Urinary bladder (tissue), 4 donors: Measurements from ENCODE around the gene PRKCH. TPM values are rescaled to one million over a fixed set of nuclear protein-coding genes. Genes with fewer than 3 reads are reported as not detected.
"Not testable (repeated sequence)": the region's sequence is repeated elsewhere in the genome, so short reads cannot be mapped to it uniquely, and the experiment has no call there.

Experiments used
- DNase-seq: peaks from one replicate; pipeline ENCODE4 v3.0.0-alpha.2; 2015; ENCODE audit errors: extremely low spot score
- H3K27ac ChIP-seq: one replicate; pipeline ENCODE4 v1.5.1; 2013; ENCODE audit warnings: low read depth, mild to moderate bottlenecking, moderate library complexity
- H3K36me3 ChIP-seq: one replicate; pipeline ENCODE4 v1.6.1; 2013; ENCODE audit warnings: mild to moderate bottlenecking, moderate library complexity; ENCODE audit not compliant: insufficient read depth
- H3K4me1 ChIP-seq: one replicate; pipeline ENCODE4 v1.6.1; 2013; ENCODE audit warnings: mild to moderate bottlenecking, moderate library complexity; ENCODE audit not compliant: insufficient read depth
- H3K4me3 ChIP-seq: one replicate; pipeline ENCODE4 v1.5.1; 2013; ENCODE audit warnings: low read depth, low read length
- WGBS: extraction: QIAGEN DNeasy Blood & Tissue Kit; methylation state at CpG from one replicate; pipeline ENCODE4 v1.1.7; 2013; 5-methylcytosine and 5-hydroxymethylcytosine counted together
- polyA plus RNA-seq: library from polyadenylated mRNA; stranded (reverse); fragments of 200-250 nt; gene quantifications from one replicate; pipeline ENCODE4 v1.2.3, GENCODE V29; 2013
- total RNA-seq: library from RNA; depleted of rRNA; stranded (reverse); fragments of >200 nt; gene quantifications from one replicate; pipeline ENCODE4 v1.2.3, GENCODE V29; 2014
- donor health status: healthy with polysubstance abuse.
- donor health status: healthy.

The PRKCH gene
- total and polyA plus RNA-seq, 2 donors: 13.3 to 53.6 TPM

- H3K4me1 ChIP-seq: no peaks in the 10 kb centered on the region
- WGBS: 53% methylated on average over 4 of the region's 4 CpGs
- no peak overlapping the region for H3K27ac ChIP-seq
- DNase-seq: no peak
- H3K4me3 ChIP-seq: no peak overlapping the region
- no peaks in the 10 kb centered on the region for H3K36me3 ChIP-seq
These were observed 141.3 kb downstream of the PRKCH start for GRCh38 chr14:61462566-61463193.

GRCh38 chr14:61463664-61464285, 142.4 kb downstream of the PRKCH start:
- no peak for DNase-seq
- H3K36me3 ChIP-seq: no peaks in the 10 kb centered on the region
- 87% methylated on average over 3 of the region's 3 CpGs for WGBS
- no peak overlapping the region for H3K27ac ChIP-seq
- no peaks in the 10 kb centered on the region for H3K4me1 ChIP-seq
- H3K4me3 ChIP-seq: no peak overlapping the region

GRCh38 chr14:61464539-61465320, 143.4 kb downstream of the PRKCH start:
- DNase-seq, H3K36me3 ChIP-seq, H3K27ac ChIP-seq, H3K4me1 ChIP-seq, H3K4me3 ChIP-seq: not testable (repeated sequence)
- 74% methylated on average over 2 of the region's 2 CpGs for WGBS

- Histone ChIP-seq H3K36me3 (no peaks in the 10 kb centered on the region), H3K27ac (no peak overlapping the region), H3K4me1 (no peaks in the 10 kb centered on the region), H3K4me3 (no peak overlapping the region)
- DNase-seq: no peak
- 64% methylated on average over 17 of the region's 17 CpGs for WGBS
These were observed 145.0 kb downstream of the PRKCH start for GRCh38 chr14:61466249-61466904.

- no peaks in the 10 kb centered on the region for H3K36me3 ChIP-seq
- DNase-seq: no peak
- H3K4me3 ChIP-seq: no peak overlapping the region
- H3K27ac ChIP-seq: no peak overlapping the region
- WGBS: 97% methylated on average over 3 of the region's 3 CpGs
- H3K4me1 ChIP-seq: no peaks in the 10 kb centered on the region
These were observed 145.5 kb downstream of the PRKCH start for GRCh38 chr14:61466905-61467280.

GRCh38 chr14:61467296-61467695, 145.9 kb downstream of the PRKCH start:
- Histone ChIP-seq H3K4me3 (no peak overlapping the region), H3K36me3 (no peaks in the 10 kb centered on the region), H3K4me1 (no peaks in the 10 kb centered on the region), H3K27ac (no peak overlapping the region)
- DNase-seq: no peak
- 88% methylated on average over 7 of the region's 7 CpGs for WGBS

GRCh38 chr14:61468063-61468825, 146.9 kb downstream of the PRKCH start:
- Histone ChIP-seq H3K4me3 (no peak overlapping the region), H3K4me1 (no peaks in the 10 kb centered on the region), H3K36me3 (no peaks in the 10 kb centered on the region), H3K27ac (no peak overlapping the region)
- WGBS: 84% methylated on average over 7 of the region's 7 CpGs
- no peak for DNase-seq

- H3K36me3 ChIP-seq: no peaks in the 10 kb centered on the region
- H3K27ac ChIP-seq: peak overlapping the region; percentile 13
- H3K4me1 ChIP-seq: no peaks in the 10 kb centered on the region
- WGBS: 80% methylated on average over 6 of the region's 6 CpGs
- DNase-seq: no peak
- H3K4me3 ChIP-seq: no peak overlapping the region
These were observed 148.4 kb downstream of the PRKCH start for GRCh38 chr14:61469781-61470180.

GRCh38 chr14:61470261-61470960, 149.0 kb downstream of the PRKCH start:
- WGBS: 23% methylated on average over 13 of the region's 13 CpGs
- peak overlapping the region; percentile 30 for H3K27ac ChIP-seq
- H3K4me3 ChIP-seq: no peak overlapping the region
- no peaks in the 10 kb centered on the region for H3K36me3 ChIP-seq
- DNase-seq: peak; percentile 76
- H3K4me1 ChIP-seq: no peaks in the 10 kb centered on the region

- Histone ChIP-seq H3K4me1 (no peaks in the 10 kb centered on the region), H3K36me3 (no peaks in the 10 kb centered on the region), H3K27ac (peak overlapping the region; percentile 48), H3K4me3 (no peak overlapping the region)
- no peak for DNase-seq
- 61% methylated on average over 3 of the region's 3 CpGs for WGBS
These were observed 149.5 kb downstream of the PRKCH start for GRCh38 chr14:61470961-61471293.

GRCh38 chr14:61471297-61472005, 150.1 kb downstream of the PRKCH start:
- H3K4me3 ChIP-seq: no peak overlapping the region
- WGBS: 51% methylated on average over 7 of the region's 7 CpGs
- H3K36me3 ChIP-seq: no peaks in the 10 kb centered on the region
- H3K4me1 ChIP-seq: no peaks in the 10 kb centered on the region
- DNase-seq: no peak
- peak overlapping the region; percentile 64 for H3K27ac ChIP-seq

- H3K27ac ChIP-seq: peak overlapping the region; percentile 64
- 21% methylated on average over 8 of the region's 8 CpGs for WGBS
- H3K4me3 ChIP-seq: peak overlapping the region; percentile 29
- no peak for DNase-seq
- H3K4me1 ChIP-seq: no peaks in the 10 kb centered on the region
- no peaks in the 10 kb centered on the region for H3K36me3 ChIP-seq
These were observed 150.8 kb downstream of the PRKCH start for GRCh38 chr14:61472011-61472672.
